ENCODE results near the gene HRK. TPM values are rescaled to one million over a fixed set of nuclear protein-coding genes. Genes with fewer than 3 reads are reported as not detected.

HRK gene
- 0.16 TPM in 1 of 2 replicates, not detected in the other for total RNA-seq (2014; rRNA removed; shearing (Covaris generic); ENCODE audit: low replicate concordance)

- no peaks in the 10 kb centered on the region for H3K9me3 ChIP-seq
- H3K4me3 ChIP-seq = peak within 1 kb of the TSS; percentile 21
- DNase-seq = peak; percentile 8
- H3K27me3 ChIP-seq = peaks cover 44% of the 10 kb centered on the region
- H3K36me3 ChIP-seq = no peaks in the 10 kb centered on the region
Observed at GRCh38 chr12:116881325-116881876, at the start of gene HRK. Gene HRK, minus strand, starts transcription at chr12:116881441. Its CDS starts 134 bp downstream, at chr12:116881307.

- Histone ChIP-seq H3K4me3 (no peak overlapping the region), H3K27me3 (no peaks in the 10 kb centered on the region), H3K36me3 (peaks cover 55% of the 10 kb centered on the region), H3K9me3 (no peaks in the 10 kb centered on the region)
- DNase-seq = no peak
Observed at GRCh38 chr12:116929885-116930284, 48.6 kb upstream of the HRK start.

DNA sequence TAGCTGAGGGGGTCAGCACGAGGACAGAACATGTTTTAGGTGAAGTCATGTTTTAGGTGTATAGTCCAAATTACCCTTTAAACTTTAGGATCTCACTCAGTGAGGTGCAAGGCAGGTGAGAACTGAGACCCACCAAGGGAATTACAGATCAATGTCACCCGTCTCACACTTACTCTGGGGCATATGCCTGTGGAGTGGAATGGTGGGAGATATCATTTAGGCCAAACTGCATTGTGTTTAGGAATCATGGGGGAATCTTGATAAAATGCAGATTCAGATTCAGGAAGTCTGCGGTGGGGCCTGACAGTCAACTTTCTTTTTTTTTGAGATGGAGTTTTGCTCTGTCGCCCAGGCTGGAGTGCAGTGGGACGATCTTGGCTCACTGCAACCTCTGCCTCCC is 47.3 kb upstream of the HRK start:
- H3K36me3 ChIP-seq = peaks cover 46% of the 10 kb centered on the region
- no peak for DNase-seq
- H3K27me3 ChIP-seq = no peaks in the 10 kb centered on the region
- H3K4me3 ChIP-seq = no peak overlapping the region
- no peaks in the 10 kb centered on the region for H3K9me3 ChIP-seq

DNA sequence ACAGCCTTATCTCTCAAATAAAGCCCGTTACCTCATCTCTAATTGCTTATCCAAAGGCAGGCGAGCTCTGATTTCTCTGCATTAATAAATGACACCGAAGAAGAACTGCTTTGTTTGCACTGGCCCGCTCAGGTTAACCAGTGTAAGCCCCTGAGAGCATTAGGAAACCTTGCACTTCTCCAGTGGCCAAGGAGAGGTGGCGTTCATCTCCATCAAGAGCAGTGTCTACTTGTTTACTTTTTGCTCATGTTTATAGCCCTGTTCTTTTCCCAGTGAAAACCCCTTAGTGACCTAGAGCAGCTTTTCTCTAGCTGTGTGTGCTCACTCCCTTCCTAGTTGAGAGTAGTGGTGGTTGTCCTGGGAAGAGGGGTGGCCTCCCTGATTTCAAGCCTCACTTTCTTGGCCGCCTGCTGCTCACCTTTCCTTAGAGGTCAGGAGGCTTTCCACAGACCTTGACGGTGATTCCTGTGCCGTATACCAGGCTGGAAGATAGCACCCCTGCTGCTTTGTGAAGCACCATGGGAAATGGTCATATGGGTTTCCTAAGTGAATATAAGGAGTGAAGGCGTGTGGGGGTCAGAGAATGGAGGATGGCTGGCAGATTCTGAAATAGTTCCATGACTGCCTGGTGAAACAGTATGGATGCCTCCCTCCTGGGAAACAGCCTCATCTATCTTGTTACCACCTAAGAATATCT is 46.2 kb upstream of the HRK start:
- Histone ChIP-seq H3K4me3 (no peak overlapping the region), H3K27me3 (no peaks in the 10 kb centered on the region), H3K9me3 (no peaks in the 10 kb centered on the region), H3K36me3 (peaks cover 39% of the 10 kb centered on the region)
- DNase-seq = no peak

DNA sequence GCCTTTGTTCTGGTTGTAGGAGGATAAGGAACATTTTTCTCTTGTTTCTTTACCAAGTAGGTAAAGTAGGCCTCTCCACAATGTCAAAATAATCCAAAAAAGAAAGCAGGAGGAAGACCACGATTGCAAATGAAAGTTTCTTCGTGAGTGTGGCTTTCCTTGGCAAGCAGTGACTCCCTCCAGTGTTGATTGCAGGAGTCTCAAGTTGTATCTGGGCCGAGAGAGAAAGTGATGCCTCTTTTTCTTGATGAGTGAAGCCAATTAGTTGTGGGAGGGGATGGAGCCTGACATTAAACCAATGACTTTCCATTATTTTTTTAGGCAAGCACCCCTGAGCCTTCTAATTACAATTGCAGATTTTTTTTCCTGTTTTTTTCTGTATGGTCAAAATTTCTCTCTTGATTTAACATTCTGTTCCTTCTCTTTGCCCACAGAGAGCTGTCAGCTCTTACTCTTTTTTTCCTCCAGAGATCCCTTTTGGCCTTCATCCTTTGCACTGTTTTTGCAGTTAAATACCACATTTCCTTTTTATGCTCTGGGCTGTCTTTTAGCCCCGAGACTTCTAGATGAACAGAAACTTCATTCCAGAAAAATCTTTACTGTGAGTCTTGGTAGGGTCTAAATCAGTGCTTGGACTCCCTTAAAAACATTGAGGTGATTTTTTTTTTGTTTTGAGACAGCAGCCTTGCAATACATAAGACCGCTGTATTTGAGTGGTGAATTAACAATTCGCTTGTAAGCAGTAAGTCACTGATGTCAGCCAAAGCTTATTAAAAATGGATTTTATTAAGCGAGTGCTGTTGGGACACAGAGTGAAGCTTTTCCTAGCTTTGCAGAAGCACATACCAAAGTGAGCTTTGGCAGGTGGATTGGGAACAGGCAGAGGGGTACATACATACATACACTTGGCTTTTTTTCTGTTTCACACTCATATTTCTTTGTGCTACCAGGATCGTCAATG is 45.3 kb upstream of the HRK start:
- peaks cover 34% of the 10 kb centered on the region for H3K36me3 ChIP-seq
- no peaks in the 10 kb centered on the region for H3K27me3 ChIP-seq
- H3K9me3 ChIP-seq = no peaks in the 10 kb centered on the region
- H3K4me3 ChIP-seq = no peak overlapping the region
- no peak for DNase-seq

DNA sequence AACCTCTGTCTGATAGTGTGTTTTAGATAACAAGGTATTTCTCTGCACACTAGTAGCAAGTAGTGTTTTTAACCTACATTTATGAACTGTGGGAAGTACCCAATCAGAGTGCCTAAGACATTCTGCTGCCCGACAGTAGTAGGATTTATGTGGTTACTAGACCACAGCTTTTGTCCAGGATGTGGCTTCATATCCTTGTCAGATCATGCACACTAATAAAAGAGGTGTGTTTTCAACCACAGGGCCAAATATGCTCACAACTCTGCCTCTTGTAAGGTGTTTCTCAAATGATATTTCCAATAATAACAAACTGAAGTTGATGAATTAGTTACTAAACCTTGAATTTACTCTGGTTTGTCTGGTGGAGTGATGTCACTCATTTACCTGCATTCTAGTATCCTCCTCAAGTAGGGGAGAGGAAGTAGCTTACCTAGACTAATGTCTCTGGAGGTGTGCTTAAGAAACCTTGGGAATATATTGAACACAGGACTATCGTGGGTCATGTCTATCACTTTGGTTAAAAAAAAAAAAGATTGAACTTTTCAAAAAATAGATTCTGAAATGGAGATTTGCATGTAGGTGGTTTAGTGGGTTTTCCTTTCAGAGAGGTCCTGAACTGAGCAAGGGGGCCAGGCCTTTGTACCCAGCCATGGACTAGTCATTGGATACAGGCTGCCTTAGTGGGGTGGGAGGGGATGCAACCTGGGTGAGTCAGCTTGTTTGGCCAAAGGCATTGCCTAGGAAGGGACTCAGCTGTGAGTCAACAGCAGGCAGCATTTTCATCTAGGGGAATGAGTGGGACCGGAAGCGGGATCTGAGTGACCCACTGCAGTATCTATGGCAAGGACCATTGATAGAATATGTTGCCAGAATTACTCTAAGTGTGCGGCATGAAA is 43.6 kb upstream of the HRK start:
- peaks cover 29% of the 10 kb centered on the region for H3K36me3 ChIP-seq
- no peaks in the 10 kb centered on the region for H3K27me3 ChIP-seq
- no peaks in the 10 kb centered on the region for H3K9me3 ChIP-seq
- DNase-seq = peak; percentile 72
- no peak overlapping the region for H3K4me3 ChIP-seq

DNA sequence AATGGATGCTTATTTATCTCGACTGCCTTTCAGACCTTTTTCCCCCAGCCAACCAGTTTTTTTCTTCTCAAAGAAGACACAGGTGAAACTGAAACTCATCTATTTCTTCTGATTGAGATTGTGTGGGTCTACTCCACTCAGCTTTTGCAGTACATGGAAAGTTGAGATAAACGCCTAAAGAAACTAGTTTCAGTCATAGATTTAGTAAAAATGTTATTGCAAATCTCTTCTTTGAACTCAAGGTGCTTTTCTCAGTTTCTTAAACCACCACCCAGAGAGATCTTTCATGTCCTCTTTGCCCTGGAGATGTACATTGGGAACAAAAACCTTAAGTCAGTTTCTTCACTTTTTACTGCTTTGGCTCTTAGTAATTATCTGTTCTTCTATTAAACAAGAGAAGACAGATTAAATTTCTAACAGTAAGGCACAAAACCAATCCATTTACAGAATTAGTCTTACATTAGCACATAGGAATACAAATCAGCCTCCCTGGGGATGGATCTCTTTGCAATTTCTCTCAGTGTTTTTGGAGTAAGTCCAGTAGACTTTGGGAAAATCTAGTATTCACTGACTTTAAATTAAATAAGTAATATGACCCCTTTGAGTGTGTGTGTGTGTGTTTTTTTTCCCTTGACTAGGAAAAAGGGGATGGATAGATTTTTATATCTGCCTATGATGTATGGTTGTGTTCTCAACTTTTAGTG is 41.1 kb upstream of the HRK start:
- no peak for DNase-seq
- Histone ChIP-seq H3K36me3 (peaks cover 21% of the 10 kb centered on the region), H3K9me3 (no peaks in the 10 kb centered on the region), H3K27me3 (no peaks in the 10 kb centered on the region), H3K4me3 (no peak overlapping the region)

DNA sequence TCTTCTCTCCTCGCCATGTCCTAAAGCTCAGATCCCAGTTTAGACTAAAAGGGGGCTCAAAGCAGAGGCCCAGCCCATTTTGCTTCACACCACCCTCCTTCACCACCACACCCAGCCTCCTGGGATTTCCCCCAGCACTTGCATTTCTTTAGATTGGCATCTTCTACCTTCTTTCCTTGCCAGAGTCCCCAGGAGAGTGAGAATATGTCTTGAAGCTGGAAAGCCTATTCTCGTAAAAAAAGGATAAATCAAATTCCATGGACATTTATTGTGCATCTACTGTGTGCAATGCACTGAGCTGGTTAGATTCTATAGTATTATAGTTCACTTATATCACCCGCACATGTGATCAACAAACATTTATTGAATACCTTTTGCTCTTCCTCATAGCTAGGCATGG is 39.7 kb upstream of the HRK start:
- peaks cover 25% of the 10 kb centered on the region for H3K36me3 ChIP-seq
- H3K27me3 ChIP-seq = no peaks in the 10 kb centered on the region
- no peak for DNase-seq
- no peak overlapping the region for H3K4me3 ChIP-seq
- no peaks in the 10 kb centered on the region for H3K9me3 ChIP-seq

DNA sequence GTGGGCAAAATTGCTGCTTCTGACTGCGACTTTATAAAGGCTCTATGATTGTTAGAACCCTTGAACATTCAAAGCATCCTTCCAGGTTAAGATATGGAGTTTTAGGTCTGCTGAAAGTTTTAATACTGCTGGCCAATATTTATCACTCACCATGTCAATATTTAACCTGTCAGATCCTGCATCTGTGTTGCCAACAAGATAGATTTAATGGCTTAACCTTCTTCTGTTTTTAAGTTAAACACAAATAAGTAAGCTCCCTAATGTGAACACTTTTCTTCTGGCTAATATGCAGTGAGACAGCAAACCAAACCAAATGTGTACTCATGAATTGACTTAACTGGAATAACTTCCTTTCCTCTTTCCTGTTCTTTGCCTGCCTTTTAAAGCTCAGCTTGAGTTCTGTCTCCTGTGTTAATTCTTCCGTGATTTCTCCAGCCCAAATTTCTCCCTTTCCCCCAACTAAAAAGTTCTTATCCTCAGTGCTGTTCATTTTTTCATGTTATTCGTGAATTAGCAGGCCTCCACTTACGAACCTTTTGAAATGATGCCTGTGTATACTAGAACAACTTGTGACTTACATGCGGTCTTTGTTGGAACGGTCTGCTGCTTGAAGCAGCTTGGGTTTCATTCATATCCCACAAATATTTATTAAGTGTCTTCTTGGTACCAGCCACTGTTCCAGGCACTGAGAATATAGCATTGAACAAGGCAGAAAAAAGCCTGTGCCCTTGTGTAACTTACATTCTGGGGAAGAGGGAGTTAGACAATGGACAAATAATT is 38.7 kb upstream of the HRK start:
- Histone ChIP-seq H3K27me3 (no peaks in the 10 kb centered on the region), H3K4me3 (no peak overlapping the region), H3K36me3 (peaks cover 22% of the 10 kb centered on the region), H3K9me3 (no peaks in the 10 kb centered on the region)
- DNase-seq = no peak

DNA sequence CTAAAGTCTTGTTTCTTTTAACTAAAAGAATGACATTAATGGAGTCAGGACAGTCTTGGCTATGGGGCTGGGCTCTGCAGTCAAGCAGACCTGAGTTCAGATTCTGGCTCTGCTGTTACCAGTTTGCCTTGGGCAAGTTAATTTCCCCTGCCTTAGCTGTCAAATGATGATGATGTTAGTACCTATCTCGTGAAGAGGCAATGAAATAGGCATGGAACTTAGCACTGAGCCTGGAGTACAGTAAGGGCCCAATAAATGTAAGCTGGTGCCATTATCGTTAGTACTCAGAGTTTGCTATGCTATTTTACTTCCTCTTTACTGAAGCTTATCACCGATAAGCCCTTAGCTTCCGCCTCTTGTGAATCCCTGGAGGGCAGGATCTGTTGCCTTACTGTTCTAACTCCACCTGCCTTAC is 38.0 kb upstream of the HRK start:
- Histone ChIP-seq H3K9me3 (no peaks in the 10 kb centered on the region), H3K36me3 (peaks cover 22% of the 10 kb centered on the region), H3K27me3 (no peaks in the 10 kb centered on the region), H3K4me3 (no peak overlapping the region)
- DNase-seq = no peak

DNA sequence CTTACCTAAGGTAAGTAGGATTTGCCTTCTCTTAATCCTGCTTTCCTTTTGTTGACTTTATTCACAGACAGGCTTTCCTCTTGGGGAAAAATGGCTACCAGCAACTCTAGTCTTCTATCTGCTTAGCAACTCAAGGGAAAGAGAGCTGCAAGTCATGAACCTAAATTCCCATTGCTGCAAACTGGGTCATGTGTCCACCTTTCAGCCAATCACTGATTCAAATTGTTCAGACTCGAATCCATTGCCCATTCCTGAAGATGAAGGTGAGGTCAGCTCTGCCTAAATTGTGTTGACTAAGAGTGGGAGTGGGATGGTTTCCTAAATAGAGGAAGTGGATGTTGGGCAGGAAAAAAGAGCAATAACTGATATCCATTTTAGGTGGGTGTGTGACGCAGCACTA is 37.2 kb upstream of the HRK start:
- H3K4me3 ChIP-seq = no peak overlapping the region
- no peaks in the 10 kb centered on the region for H3K9me3 ChIP-seq
- no peak for DNase-seq
- H3K27me3 ChIP-seq = no peaks in the 10 kb centered on the region
- peaks cover 29% of the 10 kb centered on the region for H3K36me3 ChIP-seq

GRCh38 chr12:116916714-116917114 is 35.5 kb upstream of the HRK start:
- H3K9me3 ChIP-seq = no peaks in the 10 kb centered on the region
- H3K36me3 ChIP-seq = peaks cover 33% of the 10 kb centered on the region
- DNase-seq = peak; percentile 62
- H3K4me3 ChIP-seq = no peak overlapping the region
- H3K27me3 ChIP-seq = no peaks in the 10 kb centered on the region

GRCh38 chr12:116916122-116916521 is 34.9 kb upstream of the HRK start:
- peaks cover 33% of the 10 kb centered on the region for H3K36me3 ChIP-seq
- H3K9me3 ChIP-seq = no peaks in the 10 kb centered on the region
- DNase-seq = no peak
- no peaks in the 10 kb centered on the region for H3K27me3 ChIP-seq
- H3K4me3 ChIP-seq = no peak overlapping the region

DNA sequence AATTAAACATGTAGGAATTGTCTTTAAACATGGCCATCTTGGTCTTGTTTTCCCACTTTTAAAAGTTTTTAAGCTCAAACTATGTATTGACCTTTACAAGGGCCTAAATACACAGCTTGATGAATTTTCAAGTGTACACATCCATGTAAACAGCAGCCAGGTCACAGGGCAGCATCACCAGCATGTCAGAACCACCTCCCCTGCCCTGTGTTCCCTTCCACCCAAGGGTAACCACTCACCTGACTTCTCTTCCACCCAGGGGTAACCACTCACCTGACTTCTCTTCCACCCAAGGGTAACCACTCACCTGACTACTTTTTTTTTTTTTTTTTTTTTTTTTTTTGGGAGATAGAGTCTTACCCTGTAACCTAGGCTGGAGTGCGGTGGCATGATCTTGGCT is 34.1 kb upstream of the HRK start:
- H3K36me3 ChIP-seq = peaks cover 32% of the 10 kb centered on the region
- no peak overlapping the region for H3K4me3 ChIP-seq
- no peaks in the 10 kb centered on the region for H3K27me3 ChIP-seq
- DNase-seq = no peak
- H3K9me3 ChIP-seq = no peaks in the 10 kb centered on the region
